Liver (tissue), 9 donors: ENCODE measurements around the gene KCNA1. TPM values are rescaled to one million over a fixed set of nuclear protein-coding genes. Genes with fewer than 3 reads are reported as not detected.

ENCODE experiments used
- DNase-seq: peaks from one replicate; pipeline ENCODE4 v3.0.0-alpha.2; 2017; ENCODE audit warnings: low spot score
- H3K27ac ChIP-seq, 2 donors: one replicate each; pipeline ENCODE4 v1.7.0; 2013; ENCODE audit warnings: inconsistent platforms in 2 of 2, low read length in 2 of 2, control low read depth in 1 of 2, low read depth in 1 of 2, mild to moderate bottlenecking in 1 of 2
- H3K27me3 ChIP-seq, 4 donors: one replicate each; pipeline versions ENCODE4 v1.6.1 to v1.7.0; 2013; ENCODE audit warnings: low read length in 3 of 4, inconsistent platforms in 1 of 4, mild to moderate bottlenecking in 1 of 4, moderate library complexity in 1 of 4; ENCODE audit not compliant: control insufficient read depth in 4 of 4, insufficient read depth in 4 of 4
- H3K36me3 ChIP-seq, 4 donors: one replicate each; pipeline versions ENCODE4 v1.6.1 to v1.7.0; 2013; ENCODE audit warnings: low read length in 3 of 4, mild to moderate bottlenecking in 3 of 4, low read depth in 1 of 4, moderate library complexity in 1 of 4; ENCODE audit not compliant: control insufficient read depth in 4 of 4, insufficient read depth in 3 of 4
- H3K4me1 ChIP-seq, 4 donors: one replicate each; pipeline versions ENCODE4 v1.6.1 to v1.7.0; 2013; ENCODE audit warnings: low read length in 3 of 4, mild to moderate bottlenecking in 3 of 4, moderate library complexity in 1 of 4; ENCODE audit not compliant: control insufficient read depth in 4 of 4, insufficient read depth in 4 of 4
- H3K4me3 ChIP-seq, 3 donors: one replicate each; pipeline versions ENCODE4 v1.6.1 to v1.7.0; 2013; ENCODE audit warnings: low read length in 3 of 3, control low read depth in 1 of 3, low read depth in 1 of 3, mild to moderate bottlenecking in 1 of 3
- H3K9ac ChIP-seq, 2 donors: one replicate each; pipeline ENCODE4 v1.7.0; 2013; ENCODE audit warnings: low read length in 2 of 2, mild to moderate bottlenecking in 2 of 2, moderate library complexity in 2 of 2, control low read depth in 1 of 2, low read depth in 1 of 2
- H3K9me3 ChIP-seq, 4 donors: one replicate each; pipeline versions ENCODE4 v1.6.1 to v1.7.0; 2013; ENCODE audit warnings: low read length in 3 of 4; ENCODE audit not compliant: control insufficient read depth in 4 of 4
- EGR1 ChIP-seq, 2 donors: IDR thresholded peaks; 2 replicates each; pipeline ENCODE4 v1.6.1; 2016 to 2018; ENCODE audit warnings: antibody characterized with exemption in 2 of 2, low read depth in 2 of 2
- FOXA1 ChIP-seq: IDR thresholded peaks from 2 replicates; pipeline ENCODE4 v1.6.1; 2016; ENCODE audit warnings: antibody characterized with exemption
- GABPA ChIP-seq, 2 donors: IDR thresholded peaks in 1 of 2; conservative IDR thresholded peaks in 1 of 2; 2 replicates each; pipeline ENCODE4 v1.6.1; 2016; ENCODE audit warnings: antibody characterized with exemption in 2 of 2, mild to moderate bottlenecking in 1 of 2, moderate library complexity in 1 of 2
- HNF4A ChIP-seq, 2 donors: conservative IDR thresholded peaks; 2 replicates each; pipeline ENCODE4 v1.6.1; 2016; ENCODE audit warnings: antibody characterized with exemption in 2 of 2, mild to moderate bottlenecking in 2 of 2
- JUND ChIP-seq, 2 donors: IDR thresholded peaks; 2 replicates each; pipeline ENCODE4 v1.6.1; 2016; ENCODE audit warnings: antibody characterized with exemption in 2 of 2
- NR2F2 ChIP-seq: IDR thresholded peaks from 2 replicates; pipeline ENCODE4 v1.6.1; 2016; ENCODE audit warnings: antibody characterized with exemption
- RXRA ChIP-seq, 2 donors: IDR thresholded peaks; 2 replicates each; pipeline ENCODE4 v1.6.1; 2017 to 2018; ENCODE audit warnings: antibody characterized with exemption in 2 of 2, mild to moderate bottlenecking in 1 of 2
- TAF1 ChIP-seq: conservative IDR thresholded peaks from 2 replicates; pipeline ENCODE4 v1.6.1; 2016; ENCODE audit warnings: antibody characterized with exemption, mild to moderate bottlenecking
- YY1 ChIP-seq: IDR thresholded peaks from 2 replicates; pipeline ENCODE4 v1.6.1; 2016; ENCODE audit warnings: antibody characterized with exemption, mild to moderate bottlenecking
- WGBS: extraction: QIAGEN DNeasy Blood & Tissue Kit; methylation state at CpG from one replicate; pipeline ENCODE4 v1.1.7; 2013; 5-methylcytosine and 5-hydroxymethylcytosine counted together
- polyA plus RNA-seq, 2 donors: library from polyadenylated mRNA; stranded (reverse) in 1 of 2; unstranded in 1 of 2; fragments of 200-250 nt in 1 of 2; fragments of >200 nt in 1 of 2; fragmentation: Nextera tagmentation in 1 of 2; extraction: Ambion mirVana in 1 of 2; gene quantifications; one replicate each; pipeline versions ENCODE4 v1.2.1 to v1.2.3, GENCODE V29; 2013 to 2015
- total RNA-seq, 2 donors: library from RNA; depleted of rRNA; stranded (reverse); fragments of >200 nt; gene quantifications; one replicate each; pipeline ENCODE4 v1.2.3, GENCODE V29; 2014
- TF ChIP-seq, protein P1 (sequence below): IDR thresholded peaks from 2 replicates; pipeline ENCODE4 v1.6.1; 2016; ENCODE audit warnings: antibody characterized with exemption, mild to moderate bottlenecking
- TF ChIP-seq, protein P2 (sequence below): IDR thresholded peaks from 2 replicates; pipeline ENCODE4 v1.6.1; 2016; ENCODE audit warnings: antibody characterized with exemption
- TF ChIP-seq, protein P3 (sequence below): IDR thresholded peaks from 2 replicates; pipeline ENCODE4 v1.6.1; 2016; ENCODE audit warnings: antibody characterized with exemption
- TF ChIP-seq, protein P4 (sequence below): IDR thresholded peaks from 2 replicates; pipeline ENCODE4 v1.6.1; 2016; ENCODE audit warnings: antibody characterized with exemption
- donor health status: healthy.
- donor health status: healthy.
- donor health status: healthy.
- donor health status: healthy.
- donor health status: healthy.

Gene KCNA1
- total and polyA plus RNA-seq, 4 donors = not detected

DNA sequence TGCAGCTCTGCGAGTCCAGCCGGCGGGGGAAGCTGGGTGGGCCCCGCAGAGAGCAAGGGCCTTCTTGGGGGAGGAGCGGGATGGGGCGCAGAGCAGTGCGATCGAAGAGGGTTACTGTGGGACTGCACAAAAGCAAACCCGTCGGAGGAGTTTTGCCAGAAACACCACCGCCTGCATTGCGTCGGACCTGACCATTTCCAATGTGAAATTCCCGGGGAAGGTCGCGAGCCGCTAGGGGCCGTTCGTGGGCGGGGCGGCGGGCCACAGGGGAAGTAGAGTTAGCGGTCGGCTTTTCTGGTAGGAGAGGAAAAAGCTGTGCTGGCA is 333 bp upstream of the KCNA1 start (continued):
- TF ChIP-seq NR2F2 = no peak

DNA sequence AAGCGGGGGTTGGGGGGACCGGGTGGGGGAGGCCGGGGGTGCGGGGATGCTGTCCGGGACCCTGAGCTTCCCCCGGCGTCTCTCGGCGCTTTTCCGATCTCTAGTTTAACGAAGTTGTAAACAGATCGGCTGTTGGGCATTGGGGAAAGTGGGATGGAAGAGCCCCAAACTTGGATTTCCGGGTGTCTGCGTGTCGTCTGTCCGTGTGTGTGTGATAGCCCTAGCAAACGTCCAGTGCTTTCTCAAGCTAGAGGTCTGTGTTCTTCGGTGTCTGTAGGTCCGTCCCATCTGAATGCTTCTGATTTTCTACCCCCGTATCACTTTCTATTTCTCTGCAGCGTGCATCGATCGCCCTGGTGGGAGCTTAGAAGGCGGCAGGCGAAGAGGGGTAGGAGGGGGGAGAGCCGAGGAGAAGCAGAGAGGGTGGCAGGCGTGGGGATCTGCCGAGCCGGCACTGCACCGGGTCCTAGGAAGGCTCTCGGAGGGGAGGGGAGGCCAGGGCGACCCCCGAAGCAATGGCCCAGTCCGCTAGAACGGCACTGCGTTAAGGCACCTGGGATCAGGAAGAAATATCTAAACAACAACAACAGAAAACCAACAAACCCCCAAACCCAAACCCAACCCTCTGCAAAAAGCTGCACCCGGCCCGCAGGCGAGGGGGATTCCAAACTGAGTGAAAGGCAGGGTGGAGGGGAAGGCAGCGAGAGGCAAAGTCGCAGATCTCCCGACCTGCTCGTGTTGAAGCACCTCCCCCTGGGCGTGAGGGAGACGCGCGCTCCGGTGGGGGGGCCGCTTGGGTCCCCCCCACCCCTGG is 1.0 kb downstream of the KCNA1 start:
- DNase-seq = no peak
- Histone ChIP-seq H3K27me3 (peaks cover 5 to 34% (median 10%) of the 10 kb centered on the region in 4 donors), H3K36me3 (no peaks in the 10 kb centered on the region), H3K4me1 (peaks cover 5 to 21% (median 14%) of the 10 kb centered on the region in 4 donors), H3K9me3 (no peaks in the 10 kb centered on the region), H3K27ac (no peak overlapping the region), H3K9ac (no peak overlapping the region), H3K4me3 (peak overlapping the region in 2 of 3 donors; percentile 13 to 47)
- WGBS = 4% methylated on average over 49 of the region's 49 CpGs
- TF ChIP-seq GABPA (IDR thresholded peaks at IDR 0.05 in 1 of 2, conservative IDR thresholded peaks at IDR 0.05 in 1 of 2) (no peak), JUND (IDR thresholded peaks at IDR 0.05) (no peak), RXRA (IDR thresholded peaks at IDR 0.05) (no peak), FOXA1 (no peak), TAF1 (no peak), EGR1 (IDR thresholded peaks at IDR 0.05; ENCODE audit: low read depth in 2 of 2) (no peak), HNF4A (conservative IDR thresholded peaks at IDR 0.05) (no peak), NR2F2 (no peak), YY1 (no peak)
- TF ChIP-seq, protein P1, sequence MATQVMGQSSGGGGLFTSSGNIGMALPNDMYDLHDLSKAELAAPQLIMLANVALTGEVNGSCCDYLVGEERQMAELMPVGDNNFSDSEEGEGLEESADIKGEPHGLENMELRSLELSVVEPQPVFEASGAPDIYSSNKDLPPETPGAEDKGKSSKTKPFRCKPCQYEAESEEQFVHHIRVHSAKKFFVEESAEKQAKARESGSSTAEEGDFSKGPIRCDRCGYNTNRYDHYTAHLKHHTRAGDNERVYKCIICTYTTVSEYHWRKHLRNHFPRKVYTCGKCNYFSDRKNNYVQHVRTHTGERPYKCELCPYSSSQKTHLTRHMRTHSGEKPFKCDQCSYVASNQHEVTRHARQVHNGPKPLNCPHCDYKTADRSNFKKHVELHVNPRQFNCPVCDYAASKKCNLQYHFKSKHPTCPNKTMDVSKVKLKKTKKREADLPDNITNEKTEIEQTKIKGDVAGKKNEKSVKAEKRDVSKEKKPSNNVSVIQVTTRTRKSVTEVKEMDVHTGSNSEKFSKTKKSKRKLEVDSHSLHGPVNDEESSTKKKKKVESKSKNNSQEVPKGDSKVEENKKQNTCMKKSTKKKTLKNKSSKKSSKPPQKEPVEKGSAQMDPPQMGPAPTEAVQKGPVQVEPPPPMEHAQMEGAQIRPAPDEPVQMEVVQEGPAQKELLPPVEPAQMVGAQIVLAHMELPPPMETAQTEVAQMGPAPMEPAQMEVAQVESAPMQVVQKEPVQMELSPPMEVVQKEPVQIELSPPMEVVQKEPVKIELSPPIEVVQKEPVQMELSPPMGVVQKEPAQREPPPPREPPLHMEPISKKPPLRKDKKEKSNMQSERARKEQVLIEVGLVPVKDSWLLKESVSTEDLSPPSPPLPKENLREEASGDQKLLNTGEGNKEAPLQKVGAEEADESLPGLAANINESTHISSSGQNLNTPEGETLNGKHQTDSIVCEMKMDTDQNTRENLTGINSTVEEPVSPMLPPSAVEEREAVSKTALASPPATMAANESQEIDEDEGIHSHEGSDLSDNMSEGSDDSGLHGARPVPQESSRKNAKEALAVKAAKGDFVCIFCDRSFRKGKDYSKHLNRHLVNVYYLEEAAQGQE = no peak
- TF ChIP-seq, protein P2, sequence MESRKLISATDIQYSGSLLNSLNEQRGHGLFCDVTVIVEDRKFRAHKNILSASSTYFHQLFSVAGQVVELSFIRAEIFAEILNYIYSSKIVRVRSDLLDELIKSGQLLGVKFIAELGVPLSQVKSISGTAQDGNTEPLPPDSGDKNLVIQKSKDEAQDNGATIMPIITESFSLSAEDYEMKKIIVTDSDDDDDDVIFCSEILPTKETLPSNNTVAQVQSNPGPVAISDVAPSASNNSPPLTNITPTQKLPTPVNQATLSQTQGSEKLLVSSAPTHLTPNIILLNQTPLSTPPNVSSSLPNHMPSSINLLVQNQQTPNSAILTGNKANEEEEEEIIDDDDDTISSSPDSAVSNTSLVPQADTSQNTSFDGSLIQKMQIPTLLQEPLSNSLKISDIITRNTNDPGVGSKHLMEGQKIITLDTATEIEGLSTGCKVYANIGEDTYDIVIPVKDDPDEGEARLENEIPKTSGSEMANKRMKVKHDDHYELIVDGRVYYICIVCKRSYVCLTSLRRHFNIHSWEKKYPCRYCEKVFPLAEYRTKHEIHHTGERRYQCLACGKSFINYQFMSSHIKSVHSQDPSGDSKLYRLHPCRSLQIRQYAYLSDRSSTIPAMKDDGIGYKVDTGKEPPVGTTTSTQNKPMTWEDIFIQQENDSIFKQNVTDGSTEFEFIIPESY = no peak
- TF ChIP-seq, protein P3, sequence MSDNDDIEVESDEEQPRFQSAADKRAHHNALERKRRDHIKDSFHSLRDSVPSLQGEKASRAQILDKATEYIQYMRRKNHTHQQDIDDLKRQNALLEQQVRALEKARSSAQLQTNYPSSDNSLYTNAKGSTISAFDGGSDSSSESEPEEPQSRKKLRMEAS = no peak

DNA sequence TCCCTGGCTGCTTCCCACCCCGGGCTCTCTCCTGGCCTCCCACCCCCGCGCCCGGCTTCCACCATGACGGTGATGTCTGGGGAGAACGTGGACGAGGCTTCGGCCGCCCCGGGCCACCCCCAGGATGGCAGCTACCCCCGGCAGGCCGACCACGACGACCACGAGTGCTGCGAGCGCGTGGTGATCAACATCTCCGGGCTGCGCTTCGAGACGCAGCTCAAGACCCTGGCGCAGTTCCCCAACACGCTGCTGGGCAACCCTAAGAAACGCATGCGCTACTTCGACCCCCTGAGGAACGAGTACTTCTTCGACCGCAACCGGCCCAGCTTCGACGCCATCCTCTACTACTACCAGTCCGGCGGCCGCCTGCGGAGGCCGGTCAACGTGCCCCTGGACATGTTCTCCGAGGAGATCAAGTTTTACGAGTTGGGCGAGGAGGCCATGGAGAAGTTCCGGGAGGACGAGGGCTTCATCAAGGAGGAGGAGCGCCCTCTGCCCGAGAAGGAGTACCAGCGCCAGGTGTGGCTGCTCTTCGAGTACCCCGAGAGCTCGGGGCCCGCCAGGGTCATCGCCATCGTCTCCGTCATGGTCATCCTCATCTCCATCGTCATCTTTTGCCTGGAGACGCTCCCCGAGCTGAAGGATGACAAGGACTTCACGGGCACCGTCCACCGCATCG is 1.8 kb downstream of the KCNA1 start:
- 34% methylated on average over 61 of the region's 61 CpGs for WGBS
- H3K4me3 ChIP-seq = no peak overlapping the region
- no peak overlapping the region for H3K9ac ChIP-seq
- H3K9me3 ChIP-seq = no peaks in the 10 kb centered on the region
- peaks cover 5 to 31% (median 10%) of the 10 kb centered on the region in 4 donors for H3K27me3 ChIP-seq
- no peak overlapping the region for H3K27ac ChIP-seq
- no peak for DNase-seq
- TF ChIP-seq FOXA1 (no peak), NR2F2 (no peak), TAF1 (no peak), HNF4A (conservative IDR thresholded peaks at IDR 0.05) (no peak), YY1 (no peak), EGR1 (IDR thresholded peaks at IDR 0.05; ENCODE audit: low read depth in 2 of 2) (no peak)
- TF ChIP-seq, protein P4, sequence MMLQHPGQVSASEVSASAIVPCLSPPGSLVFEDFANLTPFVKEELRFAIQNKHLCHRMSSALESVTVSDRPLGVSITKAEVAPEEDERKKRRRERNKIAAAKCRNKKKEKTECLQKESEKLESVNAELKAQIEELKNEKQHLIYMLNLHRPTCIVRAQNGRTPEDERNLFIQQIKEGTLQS = no peak
- TF ChIP-seq, protein P3 = no peak
- TF ChIP-seq, protein P1 = no peak
- no peaks in the 10 kb centered on the region for H3K36me3 ChIP-seq
- H3K4me1 ChIP-seq = peaks cover 5 to 21% (median 14%) of the 10 kb centered on the region in 4 donors
